Natural killer cell (primary cell): ENCODE data around the gene USP9X. TPM values are rescaled to one million over a fixed set of nuclear protein-coding genes. Genes with fewer than 3 reads are reported as not detected.
A peak's percentile ranks its signal among the peaks of the same experiment; 100 is the strongest.

Experiments
- ATAC-seq, 3 donors: fragments of 150-1000 bp in 2 of 3; fragments of 200-7000 bp in 1 of 3; cut with Tn5 transposase; 1 replicate in 1 of 3; 2 replicates in 2 of 3; pipeline ENCODE4 v1.10.0; 2021; ENCODE audit warnings: mild to moderate bottlenecking in 2 of 3, moderate library complexity in 2 of 3
- DNase-seq, 2 donors: peaks; one replicate each; pipeline versions ENCODE4 v3.0.0 to v3.0.0-alpha.2; 2013 to 2021; ENCODE audit warnings: mixed read lengths in 1 of 2
- H3K27ac ChIP-seq: one replicate; pipeline ENCODE4 v1.5.1; 2013; ENCODE audit warnings: mild to moderate bottlenecking, low read length
- H3K27me3 ChIP-seq: one replicate; pipeline ENCODE4 v1.6.1; 2013; ENCODE audit warnings: low read length; ENCODE audit not compliant: control insufficient read depth, insufficient read depth
- H3K36me3 ChIP-seq: one replicate; pipeline ENCODE4 v1.6.1; 2013; ENCODE audit warnings: low read length; ENCODE audit not compliant: control insufficient read depth, insufficient read depth
- H3K4me1 ChIP-seq: one replicate; pipeline ENCODE4 v1.6.1; 2013; ENCODE audit warnings: low read length; ENCODE audit not compliant: control insufficient read depth, insufficient read depth
- H3K4me3 ChIP-seq: one replicate; pipeline ENCODE4 v1.5.1; 2013; ENCODE audit warnings: low read length
- H3K9me3 ChIP-seq: one replicate; pipeline ENCODE4 v1.6.1; 2013; ENCODE audit warnings: low read length; ENCODE audit not compliant: control insufficient read depth, insufficient read depth
- H3K27ac Mint-ChIP-seq, 2 donors: one replicate each; pipeline ENCODE4 v1.8.0; 2022; ENCODE audit warnings: mild to moderate bottlenecking in 2 of 2, mixed read lengths in 2 of 2, moderate library complexity in 1 of 2
- H3K27me3 Mint-ChIP-seq, 2 donors: one replicate each; pipeline ENCODE4 v1.8.0; 2022; ENCODE audit warnings: low read depth in 2 of 2, mixed read lengths in 2 of 2
- H3K36me3 Mint-ChIP-seq: one replicate; pipeline ENCODE4 v1.8.0; 2022; ENCODE audit warnings: mixed read lengths
- H3K4me1 Mint-ChIP-seq, 2 donors: one replicate each; pipeline ENCODE4 v1.8.0; 2022; ENCODE audit warnings: mixed read lengths in 2 of 2
- H3K4me3 Mint-ChIP-seq: one replicate; pipeline ENCODE4 v1.8.0; 2022; ENCODE audit warnings: mild to moderate bottlenecking, moderate library complexity, mixed read lengths
- H3K9me3 Mint-ChIP-seq, 2 donors: one replicate each; pipeline ENCODE4 v1.8.0; 2022; ENCODE audit warnings: mixed read lengths in 2 of 2
- WGBS: methylation state at CpG from one replicate; pipeline ENCODE4 v1.1.7; 2013; ENCODE audit warnings: missing lambda C conversion rate; ENCODE audit not compliant: insufficient coverage; 5-methylcytosine and 5-hydroxymethylcytosine counted together
- intact Hi-C: fragments of 100-400 bp; cut with micrococcal nuclease; formaldehyde crosslinking; loops from one replicate; pipeline ENCODE4 v1.14.2; 2022
- total RNA-seq, 4 donors: library from RNA; stranded (reverse); fragments of 120-200 nt in 1 of 4; gene quantifications; one replicate each; pipeline versions ENCODE4 v1.2.3 to v1.2.4, GENCODE V29; 2013 to 2022
- TF ChIP-seq, protein P1 (sequence below): fragments of 200-600 bp; IDR thresholded peaks from one replicate; pipeline ENCODE4 v1.8.0; 2022; ENCODE audit warnings: antibody characterized with exemption

USP9X gene
- total RNA-seq, 3 donors from 2014 or later (not counting 1 experiment from before 2014, with no cell fraction given) = 76.3 to 87.4 (median 81.9) TPM

DNA sequence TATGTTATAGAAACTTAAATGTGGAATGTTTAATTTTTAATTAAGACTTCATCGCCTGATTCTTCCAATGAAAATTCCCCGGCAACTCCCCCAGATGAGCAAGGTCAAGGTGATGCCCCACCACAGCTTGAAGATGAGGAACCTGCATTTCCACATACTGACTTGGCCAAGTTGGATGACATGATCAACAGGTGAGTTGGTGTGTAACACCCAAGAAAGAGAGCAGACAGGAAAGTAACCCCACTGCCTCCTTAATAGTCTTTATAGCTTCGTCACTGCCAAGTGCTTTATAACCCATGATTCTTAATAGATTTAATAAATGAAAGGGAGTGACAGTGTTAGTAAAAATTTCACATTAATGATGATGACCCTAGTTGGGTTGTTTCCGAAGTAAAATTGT is 43.7 kb downstream of the USP9X start:
- H3K36me3 Mint-ChIP-seq = no peaks in the 10 kb centered on the region
- H3K36me3 ChIP-seq = peaks cover 12% of the 10 kb centered on the region
- no peaks in the 10 kb centered on the region for H3K9me3 ChIP-seq
- no peaks in the 10 kb centered on the region for H3K27me3 ChIP-seq
- H3K4me1 ChIP-seq = no peaks in the 10 kb centered on the region
- ATAC-seq = no peak
- H3K27ac Mint-ChIP-seq = no peak overlapping the region
- H3K27ac ChIP-seq = no peak overlapping the region
- peaks cover 18 to 33% of the 10 kb centered on the region in 2 donors for H3K4me1 Mint-ChIP-seq
- H3K27me3 Mint-ChIP-seq = no peaks in the 10 kb centered on the region
- no peak overlapping the region for H3K4me3 ChIP-seq
- no peak for DNase-seq
- WGBS = 100% methylated on average over 3 of the region's 4 CpGs
- peaks cover 0 to 2% of the 10 kb centered on the region in 2 donors for H3K9me3 Mint-ChIP-seq
- H3K4me3 Mint-ChIP-seq = no peak overlapping the region
- TF ChIP-seq, protein P1, sequence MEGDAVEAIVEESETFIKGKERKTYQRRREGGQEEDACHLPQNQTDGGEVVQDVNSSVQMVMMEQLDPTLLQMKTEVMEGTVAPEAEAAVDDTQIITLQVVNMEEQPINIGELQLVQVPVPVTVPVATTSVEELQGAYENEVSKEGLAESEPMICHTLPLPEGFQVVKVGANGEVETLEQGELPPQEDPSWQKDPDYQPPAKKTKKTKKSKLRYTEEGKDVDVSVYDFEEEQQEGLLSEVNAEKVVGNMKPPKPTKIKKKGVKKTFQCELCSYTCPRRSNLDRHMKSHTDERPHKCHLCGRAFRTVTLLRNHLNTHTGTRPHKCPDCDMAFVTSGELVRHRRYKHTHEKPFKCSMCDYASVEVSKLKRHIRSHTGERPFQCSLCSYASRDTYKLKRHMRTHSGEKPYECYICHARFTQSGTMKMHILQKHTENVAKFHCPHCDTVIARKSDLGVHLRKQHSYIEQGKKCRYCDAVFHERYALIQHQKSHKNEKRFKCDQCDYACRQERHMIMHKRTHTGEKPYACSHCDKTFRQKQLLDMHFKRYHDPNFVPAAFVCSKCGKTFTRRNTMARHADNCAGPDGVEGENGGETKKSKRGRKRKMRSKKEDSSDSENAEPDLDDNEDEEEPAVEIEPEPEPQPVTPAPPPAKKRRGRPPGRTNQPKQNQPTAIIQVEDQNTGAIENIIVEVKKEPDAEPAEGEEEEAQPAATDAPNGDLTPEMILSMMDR = no peak
- intact Hi-C loops = no loop called here

DNA sequence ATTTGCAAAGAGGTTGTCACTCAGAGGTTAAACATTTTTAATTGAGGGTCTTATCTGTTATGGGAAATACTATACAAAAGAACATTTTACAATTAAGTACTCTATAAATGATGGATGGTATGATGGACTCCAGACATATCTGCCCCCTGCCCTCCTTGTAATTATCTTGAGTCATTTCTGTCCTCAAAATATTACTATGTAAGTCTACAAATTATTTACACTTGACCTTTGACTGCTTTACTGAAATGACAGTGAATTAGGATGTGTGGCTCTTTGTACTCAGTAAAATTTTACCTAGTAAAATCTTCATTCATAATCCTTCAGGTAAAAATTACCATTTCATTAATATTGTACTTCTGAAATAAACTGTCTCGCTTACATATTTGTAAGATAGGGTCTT is 46.5 kb downstream of the USP9X start:
- WGBS = no CpG with 5 or more reads among the region's 1 CpG
- no peak overlapping the region for H3K27ac Mint-ChIP-seq
- TF ChIP-seq, protein P1 = no peak

DNA sequence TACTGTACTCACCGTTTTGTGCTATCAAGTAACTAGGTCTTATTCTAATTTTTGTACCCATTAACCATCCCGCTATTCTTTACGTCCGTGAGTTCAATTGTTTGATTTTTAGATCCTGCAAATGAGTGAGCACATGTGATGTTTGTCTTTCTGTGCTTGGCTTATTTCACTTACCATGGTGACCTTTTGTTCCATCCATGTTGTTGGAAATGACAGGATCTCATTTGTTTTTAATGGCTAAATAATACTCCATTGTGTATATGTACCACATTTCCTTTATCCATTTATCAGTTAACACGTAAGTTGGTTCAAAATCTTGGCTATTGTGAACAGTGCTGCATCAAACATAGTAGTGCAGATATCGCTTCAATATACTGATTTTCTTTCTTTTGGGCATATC is 48.3 kb downstream of the USP9X start:
- H3K27me3 Mint-ChIP-seq = no peaks in the 10 kb centered on the region
- H3K4me1 Mint-ChIP-seq = peaks cover 0 to 24% of the 10 kb centered on the region in 2 donors
- Histone ChIP-seq H3K4me3 (no peak overlapping the region), H3K9me3 (no peaks in the 10 kb centered on the region), H3K27ac (no peak overlapping the region), H3K27me3 (no peaks in the 10 kb centered on the region), H3K36me3 (peaks cover 21% of the 10 kb centered on the region), H3K4me1 (no peaks in the 10 kb centered on the region)
- no peak for ATAC-seq
- no peak for DNase-seq
- intact Hi-C loops = no loop called here
- WGBS = no CpG with 5 or more reads among the region's 6 CpGs
- TF ChIP-seq, protein P1 = no peak
- H3K9me3 Mint-ChIP-seq = no peaks in the 10 kb centered on the region
- H3K4me3 Mint-ChIP-seq = no peak overlapping the region
- no peak overlapping the region for H3K27ac Mint-ChIP-seq
- H3K36me3 Mint-ChIP-seq = peaks cover 7% of the 10 kb centered on the region

More for the DNA sequence above, 46.5 kb downstream of the USP9X start:
- H3K9me3 ChIP-seq = no peaks in the 10 kb centered on the region
- H3K36me3 ChIP-seq = peaks cover 18% of the 10 kb centered on the region
- no peaks in the 10 kb centered on the region for H3K4me1 ChIP-seq
- H3K4me3 ChIP-seq = no peak overlapping the region
- DNase-seq (no peak), ATAC-seq (no peak)
- no peaks in the 10 kb centered on the region for H3K27me3 ChIP-seq
- H3K27ac ChIP-seq = no peak overlapping the region
- intact Hi-C loops = no loop called here
- H3K4me1 Mint-ChIP-seq = peaks cover 6 to 32% of the 10 kb centered on the region in 2 donors
- H3K9me3 Mint-ChIP-seq = no peaks in the 10 kb centered on the region
- H3K4me3 Mint-ChIP-seq = no peak overlapping the region
- H3K36me3 Mint-ChIP-seq = peaks cover 7% of the 10 kb centered on the region
- no peaks in the 10 kb centered on the region for H3K27me3 Mint-ChIP-seq

DNA sequence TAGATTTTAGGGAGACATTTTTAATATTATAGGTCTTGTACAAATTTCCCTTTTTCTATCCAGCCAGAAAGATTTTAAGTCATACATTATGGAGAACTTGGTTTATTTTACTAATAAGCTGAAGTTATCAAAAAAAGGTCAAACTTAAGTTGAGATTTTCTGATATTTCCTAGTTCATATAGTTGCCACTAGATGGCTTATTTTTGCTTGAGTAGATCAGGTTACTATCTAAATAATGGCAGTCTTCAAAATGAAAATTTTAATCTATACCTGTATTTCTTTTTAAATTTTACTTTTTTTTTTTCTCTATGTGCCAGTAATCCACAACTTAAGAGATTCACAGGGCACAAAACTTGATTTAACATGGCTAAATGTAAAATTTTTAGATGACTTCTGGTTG is 52.3 kb downstream of the USP9X start:
- Histone ChIP-seq H3K36me3 (peaks cover 26% of the 10 kb centered on the region), H3K4me3 (no peak overlapping the region), H3K27me3 (no peaks in the 10 kb centered on the region), H3K4me1 (no peaks in the 10 kb centered on the region), H3K27ac (no peak overlapping the region), H3K9me3 (no peaks in the 10 kb centered on the region)
- no peak for DNase-seq
- Mint-ChIP-seq H3K27me3 (no peaks in the 10 kb centered on the region), H3K27ac (no peak overlapping the region), H3K36me3 (peaks cover 7% of the 10 kb centered on the region), H3K4me1 (peaks cover 0 to 17% of the 10 kb centered on the region in 2 donors), H3K9me3 (no peaks in the 10 kb centered on the region), H3K4me3 (no peak overlapping the region)
- intact Hi-C loops = no loop called here
- ATAC-seq = peak in 1 of 3 donors; percentile 37
- TF ChIP-seq, protein P1 = peak; percentile 47
